ENCODE results near the gene UTP4. TPM values are rescaled to one million over a fixed set of nuclear protein-coding genes. Genes with fewer than 3 reads are reported as not detected.
A peak's percentile ranks its signal among the peaks of the same experiment; 100 is the strongest.

UTP4 gene
- total RNA-seq, 1 experiment from 2014 or later = 28.1 TPM

DNA sequence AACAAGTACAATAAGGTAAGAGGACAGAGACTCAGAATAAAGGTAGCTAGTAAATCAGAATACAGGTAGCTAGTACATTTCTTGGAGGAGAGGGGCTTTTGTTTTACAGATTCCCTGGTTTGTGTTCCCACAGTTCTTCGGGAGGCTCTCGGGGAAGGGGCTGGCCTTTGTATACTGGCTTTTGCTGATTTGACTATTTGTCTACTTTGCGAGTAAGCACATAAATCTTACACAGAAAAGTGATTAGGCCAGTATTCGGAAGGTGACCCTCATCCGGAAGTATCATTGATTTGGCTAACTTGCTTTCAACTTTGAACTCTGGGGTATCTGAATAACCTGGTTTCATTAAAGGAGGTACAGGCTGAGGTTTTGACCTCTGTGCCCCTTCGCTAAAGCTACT lies 33.1 kb downstream of the UTP4 start:
- Histone ChIP-seq H3K4me3 (no peak overlapping the region), H3K27ac (no peak overlapping the region), H3K36me3 (peaks cover 79% of the 10 kb centered on the region), H3K9me3 (replicated peaks) (no peaks in the 10 kb centered on the region), H3K4me1 (replicated peaks) (peaks cover 17% of the 10 kb centered on the region), H3K27me3 (replicated peaks) (no peaks in the 10 kb centered on the region)
- DNase-seq (ENCODE audit: low read depth in 1 of 2, low spot score in 2 of 2) = no peak

DNA sequence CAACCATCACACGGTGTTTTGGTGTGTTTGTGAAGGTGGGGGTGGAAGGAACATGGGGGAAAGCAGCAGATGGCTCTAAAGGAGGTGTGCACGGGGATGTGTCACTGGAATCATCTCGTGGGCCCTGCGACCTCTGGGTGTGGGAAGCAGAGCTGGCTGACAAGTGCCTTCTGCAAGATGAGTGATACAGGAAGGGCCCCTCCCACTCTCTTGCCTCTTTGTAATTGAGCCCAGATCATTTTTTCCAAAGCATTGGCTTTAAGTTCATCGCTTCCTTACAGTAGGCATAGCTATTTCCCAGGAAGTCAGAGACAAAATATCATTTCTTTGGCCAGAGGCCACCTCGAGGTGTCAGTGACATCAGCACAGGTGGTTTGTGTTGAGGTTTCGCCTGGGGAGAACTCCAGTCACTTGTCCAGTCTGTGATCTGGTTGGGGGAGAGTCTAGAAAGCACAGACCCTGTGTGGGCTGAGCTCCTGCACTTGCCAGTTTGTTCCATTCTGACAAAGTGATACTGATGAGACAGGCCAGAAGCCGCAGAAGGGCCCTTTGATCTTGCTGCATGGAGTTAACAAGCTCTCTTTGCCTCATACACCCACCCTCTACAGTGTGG lies 33.9 kb downstream of the UTP4 start:
- Histone ChIP-seq H3K4me3 (no peak overlapping the region), H3K27me3 (replicated peaks) (no peaks in the 10 kb centered on the region), H3K27ac (no peak overlapping the region), H3K9me3 (replicated peaks) (no peaks in the 10 kb centered on the region), H3K4me1 (replicated peaks) (peaks cover 21% of the 10 kb centered on the region), H3K36me3 (peaks cover 76% of the 10 kb centered on the region)
- no peak for DNase-seq (ENCODE audit: low read depth in 1 of 2, low spot score in 2 of 2)

DNA sequence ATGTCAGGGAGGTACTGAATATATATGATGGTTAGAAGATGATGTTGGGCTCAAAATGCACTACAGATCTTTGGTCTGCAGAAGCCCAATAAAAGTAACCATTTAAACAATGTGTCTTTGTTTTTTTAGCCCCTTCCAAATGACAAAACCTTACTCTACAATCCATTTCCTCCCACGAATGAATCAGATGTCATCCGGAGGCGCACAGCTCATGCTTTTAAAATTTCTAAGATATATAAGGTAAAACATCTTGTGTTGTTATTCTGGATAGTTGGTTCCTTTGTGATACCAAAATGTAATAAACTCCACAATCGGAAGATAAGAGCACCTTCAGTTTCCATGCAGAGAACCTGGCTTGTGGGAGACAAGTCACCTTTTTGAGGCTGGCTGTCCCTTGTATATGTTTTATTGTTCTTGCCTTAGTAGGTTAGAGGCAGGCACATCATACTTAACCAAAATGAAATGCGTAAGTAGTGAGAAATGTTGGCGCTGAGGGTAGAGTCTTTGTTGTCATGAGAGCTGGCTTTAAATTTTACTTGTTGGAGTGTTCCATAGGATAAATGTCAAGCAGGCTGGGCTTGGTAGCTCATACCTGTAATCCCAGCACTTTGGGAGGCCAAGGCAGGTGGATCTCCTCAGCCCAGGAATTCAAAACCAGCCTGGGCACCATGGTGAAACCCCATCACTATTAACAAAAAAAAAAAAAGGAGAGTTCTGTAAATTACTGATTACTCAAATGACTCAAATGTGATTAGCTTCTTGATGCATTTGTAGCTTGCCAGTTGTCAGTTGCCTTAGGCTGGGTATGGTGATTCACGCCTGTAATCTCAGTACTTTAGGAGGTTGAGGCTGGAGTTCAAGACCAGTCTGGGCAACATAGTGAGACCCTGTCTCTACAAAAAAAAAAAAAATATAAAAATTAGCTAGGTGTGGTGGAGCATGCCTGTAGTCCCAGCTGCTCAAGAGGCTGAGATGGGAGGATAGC lies 34.8 kb downstream of the UTP4 start:
- DNase-seq (ENCODE audit: low read depth in 1 of 2, low spot score in 2 of 2) = no peak
- Histone ChIP-seq H3K36me3 (peaks cover 69% of the 10 kb centered on the region), H3K9me3 (replicated peaks) (no peaks in the 10 kb centered on the region), H3K4me3 (no peak overlapping the region), H3K4me1 (replicated peaks) (peaks cover 21% of the 10 kb centered on the region), H3K27me3 (replicated peaks) (no peaks in the 10 kb centered on the region), H3K27ac (no peak overlapping the region)

DNA sequence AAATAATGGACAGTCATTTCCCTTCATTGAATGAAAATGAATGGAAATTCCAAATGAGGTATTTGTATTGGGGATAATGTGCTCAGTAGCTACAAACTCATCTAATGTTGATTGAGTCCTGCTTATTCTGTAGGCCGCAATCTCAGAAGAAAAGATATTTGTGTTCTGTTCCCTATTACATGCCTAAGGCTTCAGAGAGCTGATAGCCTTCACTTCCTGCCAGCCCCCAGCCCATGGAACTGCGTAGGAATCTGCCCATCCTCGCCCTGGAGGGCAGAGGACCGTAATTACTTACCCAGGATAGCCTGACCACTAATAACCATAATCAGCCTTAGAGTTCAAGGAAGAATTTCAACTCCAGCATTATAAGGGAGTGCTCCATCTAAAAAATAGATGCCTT lies 36.6 kb downstream of the UTP4 start:
- H3K4me3 ChIP-seq = no peak overlapping the region

DNA sequence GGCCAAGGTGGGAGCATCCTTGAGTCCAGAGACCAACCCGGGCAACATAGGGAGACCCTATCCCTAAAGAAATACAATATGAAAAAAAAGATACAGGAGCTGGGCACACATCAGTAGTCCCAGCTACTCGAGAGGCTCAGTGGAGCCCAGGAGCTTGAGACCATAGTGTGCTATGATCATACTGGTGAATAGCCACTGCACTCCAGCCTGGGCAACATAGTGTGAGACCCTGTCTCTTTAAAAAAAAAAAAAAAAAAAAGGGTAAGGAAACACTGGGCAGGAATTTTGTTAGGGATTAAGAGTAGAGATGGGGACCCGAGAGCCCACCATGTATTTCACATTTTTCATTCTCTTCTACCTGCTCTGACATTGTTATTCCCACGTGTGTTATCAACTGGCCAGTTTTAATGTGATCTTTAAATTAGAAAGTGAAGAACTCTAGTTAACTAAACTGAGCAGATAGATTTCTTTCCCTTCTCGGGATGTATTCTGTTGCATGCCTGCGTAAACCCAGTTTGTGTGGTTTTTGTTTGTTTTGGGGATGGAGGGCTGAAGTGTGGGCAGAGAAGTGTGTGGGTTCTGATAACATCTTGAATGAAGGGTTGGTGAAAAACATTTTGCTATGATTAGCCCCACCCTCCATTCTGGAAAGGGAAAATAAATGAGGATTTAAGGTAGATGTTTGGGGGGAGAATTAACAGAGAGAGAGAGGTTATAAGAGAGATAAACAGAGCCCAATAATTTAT lies 37.3 kb downstream of the UTP4 start:
- Histone ChIP-seq H3K9me3 (replicated peaks) (no peaks in the 10 kb centered on the region), H3K36me3 (peaks cover 60% of the 10 kb centered on the region), H3K4me3 (no peak overlapping the region), H3K4me1 (replicated peaks) (peaks cover 33% of the 10 kb centered on the region), H3K27me3 (replicated peaks) (no peaks in the 10 kb centered on the region), H3K27ac (no peak overlapping the region)
- no peak for DNase-seq (ENCODE audit: low read depth in 1 of 2, low spot score in 2 of 2)

More for the DNA sequence above, 36.6 kb downstream of the UTP4 start:
- H3K4me1 ChIP-seq (replicated peaks) = peaks cover 33% of the 10 kb centered on the region
- no peaks in the 10 kb centered on the region for H3K27me3 ChIP-seq (replicated peaks)
- no peak for DNase-seq (ENCODE audit: low read depth in 1 of 2, low spot score in 2 of 2)
- no peak overlapping the region for H3K27ac ChIP-seq
- no peaks in the 10 kb centered on the region for H3K9me3 ChIP-seq (replicated peaks)
- peaks cover 65% of the 10 kb centered on the region for H3K36me3 ChIP-seq

DNA sequence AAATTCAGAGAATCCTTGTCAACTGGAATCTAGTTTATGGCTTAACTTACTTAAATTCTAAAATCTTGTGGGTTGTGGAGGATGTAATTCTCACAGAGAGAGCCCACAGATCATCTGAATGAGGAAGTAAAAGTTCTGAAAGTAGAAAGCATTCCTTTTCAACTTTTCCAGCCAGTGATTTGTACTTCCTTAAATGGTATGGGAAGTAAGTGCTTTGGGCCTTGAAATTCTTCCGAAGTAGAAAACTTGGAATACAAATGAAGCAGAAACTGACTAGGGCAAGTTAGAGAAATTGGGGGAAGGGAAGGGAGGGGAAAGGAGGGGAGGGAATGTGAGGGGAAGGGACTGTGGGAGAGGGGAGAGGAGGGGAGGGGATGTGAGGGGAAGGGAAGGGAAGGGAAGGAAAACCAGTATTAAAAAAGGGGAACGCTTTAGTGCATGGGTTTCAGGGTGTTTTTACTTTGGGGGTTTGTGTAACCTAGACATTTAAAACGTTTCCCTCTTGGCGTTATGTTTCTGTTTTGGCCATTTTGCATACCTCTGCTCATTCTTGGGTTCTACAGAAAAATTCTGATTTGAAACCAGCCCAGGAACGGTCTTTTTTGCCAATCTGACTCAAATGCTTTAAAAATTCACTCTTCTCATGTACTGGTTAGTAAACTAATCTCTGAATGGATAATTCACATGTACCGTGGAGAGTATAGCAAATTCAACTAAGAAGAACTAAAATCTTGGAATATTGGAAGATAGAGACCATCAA lies 39.1 kb downstream of the UTP4 start:
- no peak for DNase-seq (ENCODE audit: low read depth in 1 of 2, low spot score in 2 of 2)

DNA sequence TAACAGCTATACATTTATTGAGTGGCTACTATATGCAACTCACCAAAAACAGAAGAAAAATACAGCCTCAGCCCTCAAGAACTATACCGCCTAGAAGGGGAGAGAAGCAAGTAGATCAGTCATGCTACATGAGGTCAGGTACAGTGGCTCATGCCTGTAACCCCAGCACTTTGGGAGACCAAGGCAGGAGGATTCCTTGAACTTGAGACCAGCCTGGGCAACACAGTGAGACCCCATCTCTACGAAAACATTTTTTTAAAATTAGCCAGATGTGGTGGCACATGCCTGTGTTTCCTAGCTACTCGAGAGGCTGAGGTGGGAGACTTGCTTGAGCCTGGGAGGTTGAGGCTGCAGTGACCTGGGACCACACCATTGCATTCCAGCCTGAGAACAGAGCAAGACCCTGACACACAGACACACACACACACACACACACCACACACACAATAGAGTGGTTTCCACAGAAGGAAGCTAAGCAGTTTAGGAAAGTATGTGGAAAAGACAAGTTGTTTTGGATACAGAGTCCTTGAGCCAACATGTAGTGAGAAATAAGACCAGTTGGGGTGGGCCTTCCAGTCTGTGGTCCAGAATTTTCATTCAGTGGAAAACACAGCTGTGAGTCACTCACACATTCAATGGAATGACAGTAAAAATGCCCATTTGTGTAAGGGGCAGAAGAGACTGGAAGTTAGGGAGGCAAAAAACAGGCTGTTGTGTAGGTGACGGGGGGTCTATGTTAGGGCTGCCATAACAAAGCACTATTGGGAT lies 43.8 kb downstream of the UTP4 start:
- peak; percentile 39 to 51 for DNase-seq (ENCODE audit: low read depth in 1 of 2, low spot score in 2 of 2)

More for the DNA sequence above, 39.1 kb downstream of the UTP4 start:
- no peak overlapping the region for H3K4me3 ChIP-seq
- H3K27ac ChIP-seq = no peak overlapping the region
- H3K4me1 ChIP-seq (replicated peaks) = peaks cover 31% of the 10 kb centered on the region
- H3K27me3 ChIP-seq (replicated peaks) = no peaks in the 10 kb centered on the region
- peaks cover 42% of the 10 kb centered on the region for H3K36me3 ChIP-seq
- H3K9me3 ChIP-seq (replicated peaks) = no peaks in the 10 kb centered on the region

DNA sequence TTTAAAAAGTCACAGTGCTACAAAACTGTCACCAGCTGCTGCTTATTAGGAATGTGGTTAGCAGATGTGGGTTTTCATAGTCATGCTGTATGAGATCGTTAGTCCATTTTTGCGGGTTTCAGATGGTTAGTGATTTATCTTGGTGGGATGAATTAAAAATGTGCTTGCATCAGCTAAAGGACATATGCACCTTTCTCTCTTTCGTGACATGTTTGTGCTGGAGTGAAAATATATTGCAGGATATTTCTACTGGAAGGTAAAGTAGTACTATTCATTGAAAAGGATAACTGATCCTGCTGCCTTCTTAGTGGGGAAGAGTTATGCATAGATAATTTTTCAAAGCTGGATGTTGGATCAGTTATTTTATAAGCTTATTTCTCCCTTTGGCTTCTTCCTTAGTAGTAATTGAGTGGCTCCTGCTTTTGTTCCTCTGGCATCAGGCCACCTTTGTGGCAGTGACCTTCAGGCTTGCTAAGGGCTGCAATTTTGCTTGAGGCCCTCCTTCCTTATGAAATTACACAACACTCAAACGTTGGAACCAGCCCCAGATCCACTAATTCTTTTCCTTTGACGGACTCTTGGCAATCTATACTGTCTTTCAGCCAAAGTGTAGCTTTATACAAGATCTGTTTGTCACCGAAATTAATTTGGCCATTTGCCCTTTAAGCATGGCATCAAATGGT lies 47.0 kb downstream of the UTP4 start:
- no peaks in the 10 kb centered on the region for H3K9me3 ChIP-seq (replicated peaks)
- H3K27me3 ChIP-seq (replicated peaks) = no peaks in the 10 kb centered on the region
- no peak overlapping the region for H3K27ac ChIP-seq
- H3K4me3 ChIP-seq = no peak overlapping the region
- no peaks in the 10 kb centered on the region for H3K36me3 ChIP-seq
- peaks cover 21% of the 10 kb centered on the region for H3K4me1 ChIP-seq (replicated peaks)
- no peak for DNase-seq (ENCODE audit: low read depth in 1 of 2, low spot score in 2 of 2)

More for the DNA sequence above, 43.8 kb downstream of the UTP4 start:
- no peak overlapping the region for H3K27ac ChIP-seq
- no peaks in the 10 kb centered on the region for H3K9me3 ChIP-seq (replicated peaks)
- no peak overlapping the region for H3K4me3 ChIP-seq
- H3K27me3 ChIP-seq (replicated peaks) = no peaks in the 10 kb centered on the region
- peaks cover 28% of the 10 kb centered on the region for H3K4me1 ChIP-seq (replicated peaks)
- peaks cover 9% of the 10 kb centered on the region; the same call in 1 of the 2 replicates for H3K36me3 ChIP-seq

DNA sequence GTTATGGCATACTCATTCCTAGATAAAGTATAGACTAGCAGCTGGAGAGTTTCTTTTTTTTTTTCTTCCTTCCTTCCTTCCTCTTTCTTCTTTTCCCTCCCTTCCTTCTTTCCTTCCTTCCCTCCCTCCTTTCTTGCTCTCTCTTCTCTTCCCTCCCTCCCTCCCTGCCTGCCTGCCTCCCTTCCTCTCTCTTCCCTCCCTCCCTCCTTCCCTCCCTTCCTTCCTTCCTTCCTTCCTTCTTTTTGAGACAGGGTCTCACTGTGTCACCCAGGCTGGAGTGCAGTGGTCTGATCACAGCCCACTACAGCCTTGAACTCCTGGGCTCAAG lies 47.5 kb downstream of the UTP4 start:
- Histone ChIP-seq H3K27me3 (replicated peaks) (no peaks in the 10 kb centered on the region), H3K9me3 (replicated peaks) (no peaks in the 10 kb centered on the region), H3K27ac (no peak overlapping the region), H3K4me3 (no peak overlapping the region), H3K4me1 (replicated peaks) (peaks cover 21% of the 10 kb centered on the region), H3K36me3 (no peaks in the 10 kb centered on the region)
- no peak for DNase-seq (ENCODE audit: low read depth in 1 of 2, low spot score in 2 of 2)

DNA sequence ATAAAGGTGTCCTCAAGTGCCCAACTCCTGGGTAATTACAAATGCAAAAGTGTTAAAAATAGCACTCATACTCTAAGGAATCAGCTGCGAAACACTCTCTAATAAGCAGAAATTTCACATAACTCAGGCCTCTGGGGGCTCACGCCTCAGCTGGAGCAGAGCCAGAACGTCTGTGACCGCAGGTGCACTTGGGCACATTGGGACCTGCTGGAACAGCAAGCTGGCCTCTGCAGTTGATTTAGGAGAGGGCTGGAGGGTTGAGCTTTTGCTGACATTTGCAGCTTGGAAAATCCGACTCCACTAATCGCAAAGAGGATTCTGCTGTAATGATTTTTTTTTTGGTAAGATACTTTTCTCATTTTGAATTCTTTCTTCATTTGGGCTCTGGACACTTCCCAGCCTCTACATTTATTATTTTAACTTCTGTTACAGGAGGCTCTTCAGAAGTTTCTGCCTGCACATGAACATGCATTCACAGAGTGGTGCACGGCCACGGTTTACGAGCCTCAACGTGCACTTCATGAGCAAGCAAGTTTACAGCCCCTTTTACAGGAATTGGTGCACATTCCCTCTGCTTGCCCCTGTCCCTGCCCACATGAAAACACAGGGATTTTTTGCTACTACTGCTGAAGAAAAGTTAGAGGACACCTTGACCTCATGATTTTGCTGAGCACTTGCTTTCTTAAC lies 50.4 kb downstream of the UTP4 start:
- DNase-seq (ENCODE audit: low read depth in 1 of 2, low spot score in 2 of 2) = no peak
- Histone ChIP-seq H3K27me3 (replicated peaks) (no peaks in the 10 kb centered on the region), H3K27ac (no peak overlapping the region), H3K4me3 (no peak overlapping the region), H3K4me1 (replicated peaks) (peaks cover 16% of the 10 kb centered on the region), H3K36me3 (peaks cover 3% of the 10 kb centered on the region), H3K9me3 (replicated peaks) (no peaks in the 10 kb centered on the region)

DNA sequence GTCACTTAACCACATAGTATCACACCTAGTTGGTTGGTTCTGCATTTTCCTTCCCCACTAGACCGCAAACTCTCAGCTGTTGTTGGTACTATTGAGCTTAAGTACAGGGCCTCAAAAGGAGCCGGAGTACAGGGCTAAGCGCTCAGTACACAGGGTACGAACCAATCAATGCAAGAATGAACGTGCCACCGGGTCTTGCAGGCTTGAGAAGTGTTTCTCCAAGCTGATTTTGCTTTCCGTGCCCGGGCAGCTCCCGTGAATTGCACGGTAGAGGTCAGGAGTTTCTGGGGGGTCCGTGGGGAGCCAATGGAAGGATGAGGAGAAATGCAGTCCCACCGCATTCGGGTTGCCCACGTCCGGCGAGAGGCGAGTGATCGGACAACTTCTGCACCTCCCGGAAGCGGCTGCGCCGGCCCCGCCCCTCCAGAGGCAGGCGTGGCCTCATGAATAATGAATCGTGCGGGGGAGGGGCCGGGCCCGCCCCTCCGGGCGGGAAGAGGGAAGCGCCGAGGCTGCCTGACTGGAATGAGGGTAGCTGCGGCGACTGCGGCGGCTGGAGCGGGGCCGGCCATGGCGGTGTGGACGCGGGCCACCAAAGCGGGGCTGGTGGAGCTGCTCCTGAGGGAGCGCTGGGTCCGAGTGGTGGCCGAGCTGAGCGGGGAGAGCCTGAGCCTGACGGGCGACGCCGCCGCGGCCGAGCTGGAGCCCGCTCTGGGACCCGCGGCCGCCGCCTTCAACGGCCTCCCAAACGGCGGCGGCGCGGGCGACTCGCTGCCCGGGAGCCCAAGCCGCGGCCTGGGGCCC lies 54.4 kb downstream of the UTP4 start, which contains the start of gene SNTB2:
SNTB2 (plus strand) TSS at position 523 of the 804 bp plus-strand sequence; CDS start at position 526, 3 bp downstream.
- H3K4me1 ChIP-seq (replicated peaks) = peaks cover 31% of the 10 kb centered on the region

More for the DNA sequence above, 54.4 kb downstream of the UTP4 start, which contains the start of gene SNTB2:
- Histone ChIP-seq H3K27me3 (replicated peaks) (no peaks in the 10 kb centered on the region), H3K4me3 (peak within 1 kb of the TSS; percentile 96), H3K36me3 (peaks cover 20% of the 10 kb centered on the region), H3K9me3 (replicated peaks) (no peaks in the 10 kb centered on the region), H3K27ac (peak within 1 kb of the TSS; percentile 78)
- DNase-seq (ENCODE audit: low read depth in 1 of 2, low spot score in 2 of 2) = peak; percentile 94 to 96

All from SJSA1 (cell line).